HepG2 (cell line): ENCODE measurements around the gene SNX30.

Source experiments
- CTCF ChIP-seq: sonication (generic); formaldehyde crosslinking; IDR thresholded peaks from 2 replicates; pipeline ENCODE4 v1.5.0; 2020; ENCODE audit warnings: mild to moderate bottlenecking, missing genetic modification reagents, moderate library complexity
- EZH2 ChIP-seq: conservative IDR thresholded peaks from 2 replicates; pipeline ENCODE4 v1.6.1; 2012; ENCODE audit warnings: mild to moderate bottlenecking, low read depth, low read length, moderate library complexity
- HDAC2 ChIP-seq: sonication (generic); formaldehyde crosslinking; IDR thresholded peaks from 2 replicates; pipeline ENCODE4 v1.4.0; 2020; ENCODE audit warnings: missing genetic modification reagents
- RBM22 ChIP-seq: fragments of 200-400 bp; formaldehyde crosslinking; optimal IDR thresholded peaks from 2 replicates; pipeline ENCODE3; 2017; ENCODE audit warnings: mild to moderate bottlenecking, low read length, moderate library complexity
- RFX1 ChIP-seq: fragments of 450-650 bp; IDR thresholded peaks from 2 replicates; pipeline ENCODE4 v1.6.1; 2017
- RFX5 ChIP-seq: IDR thresholded peaks from 2 replicates; pipeline ENCODE4 v1.6.1; 2011; ENCODE audit warnings: low read depth, low read length, improper control_type of control experiment
- SAFB2 ChIP-seq: sonication (generic); formaldehyde crosslinking; IDR thresholded peaks from 2 replicates; pipeline ENCODE4 v1.5.1; 2020; ENCODE audit warnings: missing genetic modification reagents, low read depth, mild to moderate bottlenecking, borderline replicate concordance
- ZBTB49 ChIP-seq: sonication (generic); formaldehyde crosslinking; IDR thresholded peaks from 2 replicates; pipeline ENCODE4 v1.4.0; 2020; ENCODE audit warnings: missing genetic modification reagents, borderline replicate concordance
- ZFYVE20 ChIP-seq: sonication (generic); formaldehyde crosslinking; IDR thresholded peaks from 2 replicates; pipeline ENCODE4 v1.8.0; 2023; ENCODE audit warnings: low read depth, mild to moderate bottlenecking, moderate library complexity, missing genetic modification reagents, borderline replicate concordance
- ZNF124 ChIP-seq: sonication (generic); formaldehyde crosslinking; IDR thresholded peaks from 2 replicates; pipeline ENCODE4 v1.4.0; 2020; ENCODE audit warnings: missing genetic modification reagents
- ZNF253 ChIP-seq: sonication (generic); formaldehyde crosslinking; IDR thresholded peaks from 2 replicates; pipeline ENCODE4 v1.8.0; 2022; ENCODE audit warnings: mild to moderate bottlenecking, missing genetic modification reagents, borderline replicate concordance

- TF ChIP-seq ZFYVE20 (no peak), SAFB2 (CRISPR knock-in tag) (no peak), CTCF (CRISPR knock-in tag) (no peak), RFX1 (no peak), RFX5 (no peak), ZBTB49 (no peak), HDAC2 (CRISPR knock-in tag) (no peak), RBM22 (no peak), ZNF253 (CRISPR knock-in tag) (no peak), ZNF124 (CRISPR knock-in tag) (no peak), EZH2 (no peak)
These were observed 82.5 kb downstream of the SNX30 start for GRCh38 chr9:112833081-112833480.
